HG03064 (cell line): ENCODE measurements around the gene MIER1.
"Not testable (repeated sequence)": the region's sequence is repeated elsewhere in the genome, so short reads cannot be mapped to it uniquely, and the experiment has no call there.

Experiments
- ATAC-seq: cut with Tn5 transposase; IDR thresholded peaks from one replicate; pipeline ENCODE4 v1.9.1; 2021; ENCODE audit warnings: low read depth; ENCODE audit not compliant: unreplicated experiment

MIER1 gene

GRCh38 chr1:66924756-66925557 lies at the start of gene MIER1, which contains the start of gene DNAI4:
Gene MIER1 (plus strand): TSS chr1:66924990. CDS start chr1:66925029, 39 bp downstream.
Gene DNAI4 (minus strand): TSS chr1:66924856. CDS start chr1:66924831, 25 bp downstream.
- peak; percentile 96 for ATAC-seq

- ATAC-seq, result no peak
These were observed 48.1 kb upstream of the MIER1 start for GRCh38 chr1:66876664-66877063.

GRCh38 chr1:66889030-66889429 lies 35.8 kb upstream of the MIER1 start:
- ATAC-seq, result no peak

DNA sequence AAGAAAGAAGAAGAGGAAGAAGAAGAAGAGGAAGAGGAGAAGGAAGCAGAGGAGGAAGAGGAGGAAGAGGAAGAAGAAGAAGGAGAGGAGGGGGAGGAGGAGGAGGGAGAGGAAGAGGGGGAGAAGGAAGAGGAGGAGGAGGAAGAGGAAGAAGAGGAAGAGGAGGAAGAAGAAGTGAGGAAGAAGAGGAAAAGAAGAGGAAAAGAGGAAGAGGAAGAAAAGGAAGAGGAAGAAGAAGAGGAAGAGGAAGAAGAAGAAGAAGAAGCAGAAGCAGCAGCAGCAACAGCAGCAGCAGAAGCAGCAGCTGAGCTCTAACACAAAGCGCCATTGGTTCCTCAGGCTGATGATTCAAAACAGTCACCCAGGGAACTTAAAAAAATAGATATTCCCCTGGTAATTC lies 34.2 kb upstream of the MIER1 start:
- no peak for ATAC-seq

- ATAC-seq, result no peak
These were observed 31.1 kb upstream of the MIER1 start for GRCh38 chr1:66893712-66894111.

DNA sequence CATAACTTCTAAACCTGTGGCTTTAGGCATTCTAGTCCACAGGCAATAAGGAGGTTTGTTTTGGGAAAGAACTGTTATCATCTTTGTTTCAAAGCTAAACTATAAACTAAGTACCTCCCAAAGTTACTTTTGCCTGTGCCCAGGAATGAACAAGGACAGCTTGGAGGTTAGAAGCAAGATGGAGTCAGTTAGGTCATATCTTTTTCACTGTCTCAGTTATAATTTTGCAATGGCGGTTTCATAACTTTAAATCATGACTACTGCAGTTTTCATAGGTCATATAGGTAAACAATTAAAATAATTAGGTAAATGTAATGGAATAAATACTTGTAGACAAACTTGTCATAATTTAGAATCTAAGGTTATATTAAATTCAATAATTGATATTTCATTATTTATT lies 9.6 kb upstream of the MIER1 start:
- ATAC-seq, result not testable (repeated sequence)

DNA sequence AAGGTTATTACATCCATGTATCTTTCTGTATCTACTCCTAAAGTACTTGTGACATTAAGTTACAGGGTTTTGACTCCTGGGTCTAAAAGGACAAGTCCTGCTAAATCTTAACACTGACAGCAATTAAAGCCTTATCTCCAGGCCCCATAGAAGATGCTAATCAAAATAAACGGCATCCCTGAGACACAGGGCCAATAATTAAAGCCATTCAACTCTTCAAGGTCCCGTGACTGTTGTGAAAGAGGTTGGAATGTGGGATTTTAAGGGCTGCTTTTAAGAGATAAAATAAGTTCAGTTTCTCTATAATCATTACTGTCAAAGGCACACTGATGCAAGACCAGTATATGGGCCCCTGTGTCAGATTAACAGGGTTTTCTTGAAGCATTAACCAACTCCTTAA lies 8.5 kb upstream of the MIER1 start:
- ATAC-seq, result no peak

DNA sequence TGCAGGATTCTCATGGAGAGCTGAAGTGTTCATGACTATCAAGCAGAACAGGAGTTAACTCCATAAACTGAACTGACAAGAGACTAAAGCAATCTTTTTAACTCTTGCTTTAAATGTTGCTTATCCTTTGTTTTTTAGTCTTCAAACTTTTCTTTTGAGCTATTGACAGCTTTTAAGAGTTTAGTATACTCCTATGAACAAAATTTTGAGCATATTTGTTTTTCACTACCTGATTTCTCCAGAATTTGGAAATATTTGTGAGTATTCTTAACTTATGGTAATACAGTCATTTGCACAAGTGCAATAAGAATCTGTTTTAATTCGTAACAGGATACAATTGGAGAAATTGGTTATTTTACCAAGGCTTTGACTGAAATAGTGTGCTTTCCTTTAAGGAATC lies 7.3 kb upstream of the MIER1 start:
- ATAC-seq, result no peak

- ATAC-seq, result no peak
These were observed 5.7 kb upstream of the MIER1 start for GRCh38 chr1:66919063-66919462.

- ATAC-seq, result no peak
These were observed 5.0 kb upstream of the MIER1 start for GRCh38 chr1:66919828-66920227.

- no peak for ATAC-seq
These were observed 4.2 kb upstream of the MIER1 start for GRCh38 chr1:66920543-66920942.

GRCh38 chr1:66925558-66925910 lies 744 bp downstream of the MIER1 start:
- ATAC-seq, result no peak

DNA sequence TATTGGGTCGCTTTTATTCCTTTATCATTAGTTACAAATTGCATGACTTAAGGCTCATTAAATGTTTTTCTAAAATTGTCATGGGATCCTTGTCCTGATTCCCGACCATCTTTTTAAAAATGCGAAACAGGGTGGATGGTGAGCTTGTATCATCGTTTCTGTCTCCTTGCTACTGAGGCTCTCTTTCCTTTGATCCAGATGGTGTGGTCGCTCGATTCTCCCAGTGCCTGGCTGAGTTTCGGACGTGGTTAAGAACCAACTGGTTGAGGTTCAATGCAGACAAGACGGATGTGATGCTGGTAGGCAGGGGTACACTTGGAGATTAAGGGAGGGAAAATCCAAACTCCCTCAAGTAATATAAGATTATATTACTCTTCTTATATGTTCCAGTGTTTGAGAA lies 1.2 kb downstream of the MIER1 start:
- ATAC-seq, result no peak

GRCh38 chr1:66927528-66927927 lies 2.7 kb downstream of the MIER1 start:
- no peak for ATAC-seq

DNA sequence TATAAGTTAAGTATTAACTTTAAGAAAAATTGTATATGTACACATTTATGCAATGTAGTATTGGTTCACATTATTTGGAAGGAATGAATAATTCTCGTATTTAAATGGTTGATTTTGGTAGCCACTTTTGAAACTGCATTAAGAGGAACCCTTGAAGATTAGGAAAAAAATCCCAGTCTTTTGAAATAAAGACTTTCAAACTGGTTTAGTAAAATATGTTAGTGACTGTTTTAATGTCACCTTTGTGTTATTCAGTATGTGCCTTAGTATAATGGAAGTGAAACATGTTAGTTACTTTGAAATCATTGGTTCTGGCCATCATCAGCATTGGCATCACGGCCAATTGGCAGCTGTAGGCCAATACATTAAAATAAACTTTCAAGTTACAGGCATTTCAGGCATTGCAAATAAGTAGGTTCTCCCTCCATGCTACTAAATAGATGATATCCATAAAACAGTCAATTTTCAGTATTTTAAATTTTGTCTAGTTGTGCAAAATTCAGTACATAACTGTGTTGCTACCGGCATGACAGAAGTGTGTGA lies 4.4 kb downstream of the MIER1 start:
- ATAC-seq, result no peak

GRCh38 chr1:66929691-66929998 lies 4.9 kb downstream of the MIER1 start:
- ATAC-seq, result no peak

DNA sequence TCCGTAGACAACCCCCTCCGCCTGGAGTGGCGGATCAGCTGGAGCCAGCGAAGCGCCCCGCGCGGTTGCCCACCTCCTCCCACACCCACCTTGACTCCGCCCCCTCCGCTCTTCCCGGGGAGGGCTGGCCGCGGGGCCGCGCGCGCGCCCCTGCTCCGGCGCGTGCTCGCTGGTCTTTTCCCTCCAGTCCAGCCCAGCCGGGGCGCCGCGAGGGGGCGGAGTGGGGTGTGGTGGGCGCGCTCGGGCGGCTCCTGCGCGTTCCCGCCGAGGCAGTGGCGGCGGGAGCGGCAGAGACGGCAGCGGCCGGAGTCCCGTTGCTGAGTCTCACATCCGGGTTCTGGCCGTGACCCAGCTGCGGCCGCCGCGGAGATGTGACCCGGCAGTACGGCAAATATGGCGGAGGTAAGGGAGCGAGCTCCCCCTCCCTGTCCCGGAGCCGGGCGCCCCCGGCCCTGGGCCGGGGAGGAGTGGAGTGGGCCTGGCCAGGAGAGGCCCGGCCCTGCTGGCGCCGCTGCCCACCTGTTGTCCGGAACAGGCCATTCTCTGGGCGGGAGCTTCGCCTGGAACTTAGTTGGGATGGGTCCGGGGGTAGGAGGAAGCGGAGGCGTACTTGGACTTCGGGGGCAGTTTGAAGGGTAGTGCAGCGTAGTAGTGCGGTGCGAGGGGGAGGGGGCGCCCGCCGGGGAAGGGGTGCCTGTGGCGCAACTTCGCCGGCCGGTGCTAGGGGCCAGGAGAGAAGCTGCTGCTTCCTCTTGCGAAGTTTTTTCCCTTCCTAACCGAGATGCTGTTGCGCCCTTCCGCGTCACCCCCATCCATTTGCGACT lies 5.4 kb downstream of the MIER1 start:
- ATAC-seq, result peak; percentile 69

- ATAC-seq, result no peak
These were observed 6.0 kb downstream of the MIER1 start for GRCh38 chr1:66930823-66931174.

- no peak for ATAC-seq
These were observed 6.8 kb downstream of the MIER1 start for GRCh38 chr1:66931590-66931989.

- no peak for ATAC-seq
These were observed 7.5 kb downstream of the MIER1 start for GRCh38 chr1:66932291-66932690.

DNA sequence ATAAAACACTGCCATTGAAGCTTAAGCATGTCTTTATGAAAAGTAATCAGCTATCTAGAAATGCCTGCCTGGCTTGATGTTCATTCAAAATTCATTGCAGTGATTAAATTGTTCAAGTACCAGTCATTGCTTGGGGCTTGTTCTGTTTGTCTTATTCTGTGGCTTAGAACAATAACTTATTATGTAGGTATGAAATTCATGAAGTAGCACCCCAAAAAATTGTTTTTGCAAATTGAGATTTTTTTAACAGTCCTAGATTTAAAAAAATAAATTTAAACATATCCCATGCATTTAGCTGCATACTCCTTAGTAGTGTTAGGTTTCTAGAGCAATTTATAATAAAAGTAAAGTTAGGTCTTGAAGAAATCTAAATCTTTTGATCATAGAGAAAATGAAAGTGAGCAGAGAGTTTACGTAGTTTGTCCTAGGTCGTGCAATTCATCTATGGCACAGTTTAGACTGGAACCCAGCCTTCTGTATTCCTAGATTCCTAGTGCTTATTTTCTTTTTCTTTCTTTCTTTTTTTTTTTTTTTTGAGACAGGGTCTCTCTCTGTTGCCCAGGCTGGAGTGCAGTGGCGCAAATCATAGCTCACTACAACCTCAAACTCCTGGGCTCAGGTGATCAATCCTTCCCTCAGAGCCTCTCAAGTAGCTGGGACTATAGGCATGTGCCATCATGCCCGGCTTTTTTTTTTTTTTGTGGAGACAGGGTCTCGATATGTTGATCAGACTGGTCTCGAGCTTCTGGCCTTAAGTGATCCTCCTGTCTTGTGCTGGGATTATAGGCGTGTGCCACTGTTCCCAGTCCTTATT lies 9.3 kb downstream of the MIER1 start:
- no peak for ATAC-seq
